Endothelial cell of umbilical vein (primary cell): ENCODE measurements around the gene C11orf65. TPM values are rescaled to one million over a fixed set of nuclear protein-coding genes. Genes with fewer than 3 reads are reported as not detected.

ENCODE experiments used
- BruUV-seq: library from RNA; stranded (reverse); fragments of 400-500 nt; replicated peaks from 2 replicates; lab custom pipeline; 2021; lab: Mats Ljungman, UMichigan
- CTCF ChIA-PET: fragments of 300-600, 350-600 bp; sonication (Branson Sonifier 250); formaldehyde crosslinking; loops from one replicate; lab custom pipeline; 2021; ENCODE audit warnings: antibody characterized with exemption, inconsistent platforms; lab: Charles Lee
- POLR2A ChIA-PET: fragments of 300-600, 350-600 bp; sonication (Branson Sonifier 250); formaldehyde crosslinking; loops from one replicate; lab custom pipeline; 2021; ENCODE audit warnings: antibody characterized with exemption, inconsistent platforms; lab: Charles Lee
- DNase-seq: peaks from one replicate; pipeline ENCODE4 v3.0.0-alpha.2; 2011; ENCODE audit warnings: low read depth, low spot score
- FAIRE-seq: peaks from 2 replicates; lab custom pipeline; 2011; peaks lifted over from hg19 to GRCh38; lab: Jason Lieb, UNC
- H2AFZ ChIP-seq: 2 replicates; pipeline ENCODE4 v1.6.0; 2012; ENCODE audit warnings: low read depth, low read length, control low read depth, inconsistent platforms
- H3K27ac ChIP-seq: 2 replicates; pipeline ENCODE4 v1.5.1; 2011; ENCODE audit warnings: low read depth, mild to moderate bottlenecking, control low read depth, low read length, moderate library complexity; ENCODE audit not compliant: insufficient read depth
- H3K27me3 ChIP-seq, 2 experiments: 2 replicates each; pipeline versions ENCODE4 v1.6.0 to v1.6.1; 2011; ENCODE audit warnings: low read length in 2 of 2, mixed read lengths in 1 of 2; ENCODE audit not compliant: control insufficient read depth in 2 of 2, insufficient read depth in 2 of 2
- H3K36me3 ChIP-seq, 2 experiments: 2 replicates in 1 of 2; 3 replicates in 1 of 2; pipeline ENCODE4 v1.5.1; 2011; ENCODE audit warnings: low read length in 2 of 2, mild to moderate bottlenecking in 1 of 2, moderate library complexity in 1 of 2; ENCODE audit not compliant: control insufficient read depth in 2 of 2, insufficient read depth in 2 of 2; ENCODE audit errors: extremely low read depth in 1 of 2
- H3K4me1 ChIP-seq: 3 replicates; pipeline ENCODE4 v1.5.1; 2011; ENCODE audit warnings: mild to moderate bottlenecking, low read length; ENCODE audit not compliant: control insufficient read depth, insufficient read depth; ENCODE audit errors: extremely low read depth
- H3K4me2 ChIP-seq: 2 replicates; pipeline ENCODE4 v1.6.1; 2011; ENCODE audit warnings: low read length, control low read depth, mixed read lengths; ENCODE audit not compliant: insufficient read depth
- H3K4me3 ChIP-seq, 3 experiments: fragments of 200-600 bp in 1 of 3; sonication (generic), shearing (Covaris generic) in 1 of 3; replicated peaks in 1 of 3; 2 replicates each; pipeline ENCODE4 v1.5.1; 2011 to 2016; ENCODE audit warnings: control low read depth in 3 of 3, low read length in 3 of 3, mild to moderate bottlenecking in 2 of 3, inconsistent platforms in 1 of 3, low read depth in 1 of 3, moderate library complexity in 1 of 3; ENCODE audit not compliant: insufficient read depth in 1 of 3
- H3K79me2 ChIP-seq: 2 replicates; pipeline ENCODE4 v1.6.0; 2012; ENCODE audit warnings: low read length, inconsistent platforms; ENCODE audit not compliant: control insufficient read depth, insufficient read depth
- H3K9ac ChIP-seq: replicated peaks from 2 replicates; pipeline ENCODE3; 2011; ENCODE audit warnings: low read length, control low read depth; ENCODE audit not compliant: insufficient read depth; ENCODE audit errors: extremely low read depth
- H3K9me1 ChIP-seq: replicated peaks from 3 replicates; pipeline ENCODE4 v1.6.0; 2011; ENCODE audit warnings: mild to moderate bottlenecking, low read length; ENCODE audit not compliant: control insufficient read depth, insufficient read depth; ENCODE audit errors: extremely low read depth
- H3K9me3 ChIP-seq: replicated peaks from 2 replicates; pipeline ENCODE4 v1.5.1; 2012; ENCODE audit warnings: low read length, inconsistent platforms; ENCODE audit not compliant: control insufficient read depth, insufficient read depth
- H4K20me1 ChIP-seq: replicated peaks from 2 replicates; pipeline ENCODE3; 2011; ENCODE audit warnings: mild to moderate bottlenecking, low read length; ENCODE audit not compliant: control insufficient read depth, insufficient read depth; ENCODE audit errors: extremely low read depth
- EZH2 ChIP-seq: IDR thresholded peaks from 2 replicates; pipeline ENCODE4 v1.6.1; 2012; ENCODE audit warnings: borderline replicate concordance, low read depth, mild to moderate bottlenecking, moderate library complexity, low read length, inconsistent platforms; ENCODE audit not compliant: severe bottlenecking
- GATA2 ChIP-seq: IDR thresholded peaks from 2 replicates; pipeline ENCODE4 v1.7.0; 2011; ENCODE audit warnings: low read depth, mild to moderate bottlenecking, moderate library complexity, mixed read lengths, low read length; ENCODE audit not compliant: insufficient read length, insufficient read depth
- MYC ChIP-seq: IDR thresholded peaks from one replicate; pipeline ENCODE4 v1.6.1; 2011; ENCODE audit warnings: mild to moderate bottlenecking, low read depth, low read length
- POLR2AphosphoS5 ChIP-seq: IDR thresholded peaks from 2 replicates; pipeline ENCODE4 v1.6.1; 2012; ENCODE audit warnings: low read depth, mild to moderate bottlenecking, control low read depth, low read length, moderate library complexity; ENCODE audit not compliant: insufficient read depth
- dilution Hi-C: fragments of 300-500 bp; cut with MboI; formaldehyde crosslinking; loops from one replicate; pipeline ENCODE4 v1.15.0; 2019; ENCODE audit warnings: low sequenced_read_pairs; ENCODE audit not compliant: extremely low pct_ligation_motif_present
- intact Hi-C: fragments of 100-400 bp; cut with micrococcal nuclease; formaldehyde crosslinking; loops from one replicate; pipeline ENCODE4 v1.10.0; 2022
- polyA plus RNA-seq, 4 experiments: library from polyadenylated mRNA; depleted of rRNA in 3 of 4; stranded (reverse) in 3 of 4; unstranded in 1 of 4; fragments of >200 nt; gene quantifications; 2 replicates each; pipeline versions ENCODE4 v1.2.1 to v1.2.3, GENCODE V29; 2011 to 2012; ENCODE audit warnings: missing spikeins in 1 of 4
- total RNA-seq: library from RNA; stranded (reverse); gene quantifications from 2 replicates; pipeline ENCODE4 v1.2.3, GENCODE V29; 2021
- TF ChIP-seq, protein P1 (sequence below): IDR thresholded peaks from 2 replicates; pipeline ENCODE4 v1.6.1; 2011; ENCODE audit not compliant: insufficient read depth, insufficient read length
- TF ChIP-seq, protein P2 (sequence below), 2 donors: IDR thresholded peaks; 1 replicate in 1 of 2; 2 replicates in 1 of 2; pipeline ENCODE4 v1.5.1; 2011; ENCODE audit warnings: low read length in 2 of 2, mild to moderate bottlenecking in 2 of 2, moderate library complexity in 2 of 2, control low read depth in 1 of 2, inconsistent platforms in 1 of 2, low read depth in 1 of 2; ENCODE audit not compliant: insufficient read depth in 1 of 2; ENCODE audit errors: extremely low read depth in 1 of 2

Gene C11orf65
- total and polyA plus RNA-seq, 2 donors (not counting 3 experiments of a cell fraction or from before 2014, with no cell fraction given): not detected

DNA sequence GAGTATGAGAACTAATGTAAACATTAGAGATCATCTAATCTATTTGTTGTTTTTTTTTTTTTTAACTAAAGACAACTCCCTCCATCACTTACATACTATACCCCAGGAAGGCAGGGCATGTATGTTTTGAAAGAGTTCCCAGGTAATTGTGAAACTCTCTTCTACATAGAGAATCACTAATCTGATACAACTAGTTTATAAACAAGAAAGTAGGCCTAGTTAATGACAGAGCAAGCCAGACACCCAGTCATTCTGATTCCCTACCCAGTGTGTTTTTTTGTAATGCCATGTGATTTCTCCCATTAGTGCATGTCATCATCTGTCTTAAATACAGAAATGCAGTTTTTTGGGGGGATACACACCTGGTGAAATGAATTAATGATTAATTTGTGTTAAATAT, 120.9 kb downstream of the C11orf65 start:
- dilution Hi-C loops: no loop called here
- H3K4me1 ChIP-seq: no peaks in the 10 kb centered on the region
- no peaks in the 10 kb centered on the region for H3K9me3 ChIP-seq
- H3K36me3 ChIP-seq: peaks cover 0 to 1% of the 10 kb centered on the region in 2 experiments
- no peaks in the 10 kb centered on the region for H3K9me1 ChIP-seq
- ChIA-PET POLR2A (no interaction called here), CTCF (no interaction called here)
- BruUV-seq: no TSS peak
- no peaks in the 10 kb centered on the region for H4K20me1 ChIP-seq
- H2AFZ ChIP-seq: no peak overlapping the region
- TF ChIP-seq POLR2AphosphoS5 (no peak), MYC (no peak), EZH2 (no peak), GATA2 (no peak)
- TF ChIP-seq, protein P1, sequence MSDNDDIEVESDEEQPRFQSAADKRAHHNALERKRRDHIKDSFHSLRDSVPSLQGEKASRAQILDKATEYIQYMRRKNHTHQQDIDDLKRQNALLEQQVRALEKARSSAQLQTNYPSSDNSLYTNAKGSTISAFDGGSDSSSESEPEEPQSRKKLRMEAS: no peak
- TF ChIP-seq, protein P2, sequence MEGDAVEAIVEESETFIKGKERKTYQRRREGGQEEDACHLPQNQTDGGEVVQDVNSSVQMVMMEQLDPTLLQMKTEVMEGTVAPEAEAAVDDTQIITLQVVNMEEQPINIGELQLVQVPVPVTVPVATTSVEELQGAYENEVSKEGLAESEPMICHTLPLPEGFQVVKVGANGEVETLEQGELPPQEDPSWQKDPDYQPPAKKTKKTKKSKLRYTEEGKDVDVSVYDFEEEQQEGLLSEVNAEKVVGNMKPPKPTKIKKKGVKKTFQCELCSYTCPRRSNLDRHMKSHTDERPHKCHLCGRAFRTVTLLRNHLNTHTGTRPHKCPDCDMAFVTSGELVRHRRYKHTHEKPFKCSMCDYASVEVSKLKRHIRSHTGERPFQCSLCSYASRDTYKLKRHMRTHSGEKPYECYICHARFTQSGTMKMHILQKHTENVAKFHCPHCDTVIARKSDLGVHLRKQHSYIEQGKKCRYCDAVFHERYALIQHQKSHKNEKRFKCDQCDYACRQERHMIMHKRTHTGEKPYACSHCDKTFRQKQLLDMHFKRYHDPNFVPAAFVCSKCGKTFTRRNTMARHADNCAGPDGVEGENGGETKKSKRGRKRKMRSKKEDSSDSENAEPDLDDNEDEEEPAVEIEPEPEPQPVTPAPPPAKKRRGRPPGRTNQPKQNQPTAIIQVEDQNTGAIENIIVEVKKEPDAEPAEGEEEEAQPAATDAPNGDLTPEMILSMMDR (IDR thresholded peaks at IDR 0.05; ENCODE audit: extremely low read depth in 1 of 2, insufficient read depth in 1 of 2, low read depth in 1 of 2, low read length in 2 of 2): no peak
- no peak overlapping the region for H3K4me2 ChIP-seq
- no peak overlapping the region for H3K27ac ChIP-seq
- no peak overlapping the region for H3K9ac ChIP-seq
- no peaks in the 10 kb centered on the region for H3K79me2 ChIP-seq
- DNase-seq (no peak), FAIRE-seq (no peak)
- H3K27me3 ChIP-seq: no peaks in the 10 kb centered on the region
- no peak overlapping the region for H3K4me3 ChIP-seq
- intact Hi-C loops: no loop called here
